NCI-H1048 (cell line): ENCODE measurements around the gene YIPF6.
"Not testable (repeated sequence)": the region's sequence is repeated elsewhere in the genome, so short reads cannot be mapped to it uniquely, and the experiment has no call there.

Experiments used
- DNase-seq: peaks from one replicate; lab custom pipeline; 2025; lab: John Stamatoyannopoulos, UW

Gene YIPF6

GRCh38 chrX:68506649-68507048, 7.8 kb downstream of the YIPF6 start:
- DNase-seq = no peak

DNA sequence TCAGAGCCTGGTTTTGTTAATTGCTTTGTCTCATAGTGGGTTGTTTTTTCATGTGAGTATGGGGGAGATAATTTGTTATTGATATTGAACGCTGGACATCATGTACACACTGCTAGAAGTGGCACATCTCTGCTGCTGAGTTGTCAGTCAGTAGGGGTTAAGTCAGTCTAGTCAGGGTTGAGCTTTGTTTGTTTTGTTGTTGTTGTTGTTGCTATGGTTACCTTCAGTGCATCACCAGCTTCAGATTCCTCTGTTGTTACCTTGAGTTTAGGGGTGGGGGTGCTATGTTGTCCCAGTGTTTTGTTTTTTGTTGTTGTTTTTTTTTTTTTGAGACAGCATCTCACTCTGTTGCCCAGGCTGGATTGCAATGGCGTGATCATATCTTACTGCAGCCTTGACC, 9.9 kb downstream of the YIPF6 start:
- DNase-seq = no peak

DNA sequence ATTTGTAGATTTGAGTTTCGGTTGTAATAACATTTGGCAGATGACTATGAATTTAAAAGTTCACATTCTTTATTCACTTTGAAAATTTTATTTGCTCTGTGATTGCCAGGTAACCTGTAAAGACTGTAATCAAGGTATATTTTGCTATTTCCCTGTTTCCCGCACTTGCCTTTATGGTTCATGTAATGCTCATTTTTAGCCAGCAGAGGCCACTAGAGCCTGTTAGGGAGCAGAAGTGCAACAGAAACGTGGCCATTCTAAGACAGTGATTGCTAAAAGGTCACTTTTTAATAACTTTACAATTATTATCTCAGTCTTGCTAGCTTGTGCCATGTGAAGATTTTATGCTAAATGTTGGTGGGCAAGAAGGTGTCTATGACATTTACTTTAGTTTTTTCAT, 12.4 kb downstream of the YIPF6 start:
- peak; percentile 2 for DNase-seq

GRCh38 chrX:68524680-68525079, 25.8 kb downstream of the YIPF6 start:
- DNase-seq = not testable (repeated sequence)

DNA sequence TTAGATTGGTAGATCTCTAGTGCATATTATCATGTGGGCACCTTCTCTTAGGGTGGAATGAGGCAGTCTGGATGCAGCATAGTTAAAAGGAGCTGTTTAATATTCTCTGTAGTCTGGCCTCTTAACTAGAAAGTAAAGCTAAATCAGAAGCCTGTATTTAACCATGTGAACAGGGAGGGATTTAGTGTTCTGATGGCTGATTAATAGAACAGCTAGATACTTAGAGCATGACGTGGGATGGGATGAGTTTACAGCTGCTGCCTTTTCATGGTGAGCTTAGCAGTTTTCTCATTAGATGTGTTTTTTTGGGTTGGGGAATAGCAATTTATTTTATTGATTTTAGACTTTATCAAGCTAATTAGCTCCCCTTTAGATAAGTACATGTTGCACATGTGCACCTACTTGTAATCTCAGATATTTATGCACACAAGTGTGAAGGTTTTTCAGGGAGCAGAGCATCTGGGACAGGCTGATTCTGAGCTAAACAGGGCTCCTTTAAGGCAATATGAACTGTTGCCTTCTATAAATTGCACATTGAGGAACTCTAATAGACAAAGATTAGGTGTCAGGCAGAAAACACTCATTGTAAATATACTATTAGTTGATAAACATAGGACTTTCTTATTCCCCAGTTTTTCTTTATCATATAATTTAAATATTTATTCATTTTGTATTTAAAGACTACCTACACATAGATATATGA, 34.1 kb downstream of the YIPF6 start:
- DNase-seq = no peak

GRCh38 chrX:68533656-68534055, 34.8 kb downstream of the YIPF6 start:
- DNase-seq = no peak

DNA sequence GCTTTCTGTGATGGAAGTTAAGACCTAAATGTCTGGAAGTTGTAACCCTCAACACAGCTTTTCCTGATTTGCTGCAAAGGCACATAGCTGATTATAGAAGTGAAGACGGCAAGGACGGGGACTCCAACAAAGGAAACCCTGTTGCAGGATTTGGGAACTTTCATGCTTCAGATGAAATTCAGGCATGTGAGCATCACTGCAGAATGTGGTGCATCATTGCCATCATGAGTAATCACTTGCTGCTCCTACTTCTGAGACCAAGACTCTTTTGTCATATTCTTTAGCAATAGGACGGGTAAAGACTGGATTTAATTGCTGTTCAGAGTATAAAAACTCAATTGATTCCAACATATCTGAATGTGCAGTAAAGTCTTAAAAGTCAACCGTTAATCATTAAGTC, 35.8 kb downstream of the YIPF6 start:
- DNase-seq = no peak

DNA sequence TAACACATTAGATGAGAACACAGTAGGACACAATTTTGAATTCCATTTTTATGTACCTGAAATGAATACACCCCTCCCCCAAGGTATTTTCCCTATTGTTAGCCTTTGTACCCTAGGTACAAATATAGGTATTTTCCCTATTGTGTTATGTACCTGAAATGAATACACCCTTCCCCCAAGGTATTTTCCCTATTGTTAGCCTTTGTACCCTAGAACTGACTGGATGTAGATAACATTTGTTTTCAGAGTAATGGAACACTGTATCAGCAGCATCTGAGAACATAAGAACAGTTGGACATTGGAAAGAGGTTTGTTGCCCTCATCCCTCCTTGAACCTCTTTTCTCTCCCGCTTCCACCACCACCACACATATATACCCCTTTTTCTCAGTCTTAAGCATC, 37.6 kb downstream of the YIPF6 start:
- DNase-seq = no peak

- no peak for DNase-seq
Observed at GRCh38 chrX:68536884-68537283, 38.0 kb downstream of the YIPF6 start.

- no peak for DNase-seq
Observed at GRCh38 chrX:68550193-68550592, 51.3 kb downstream of the YIPF6 start.

DNA sequence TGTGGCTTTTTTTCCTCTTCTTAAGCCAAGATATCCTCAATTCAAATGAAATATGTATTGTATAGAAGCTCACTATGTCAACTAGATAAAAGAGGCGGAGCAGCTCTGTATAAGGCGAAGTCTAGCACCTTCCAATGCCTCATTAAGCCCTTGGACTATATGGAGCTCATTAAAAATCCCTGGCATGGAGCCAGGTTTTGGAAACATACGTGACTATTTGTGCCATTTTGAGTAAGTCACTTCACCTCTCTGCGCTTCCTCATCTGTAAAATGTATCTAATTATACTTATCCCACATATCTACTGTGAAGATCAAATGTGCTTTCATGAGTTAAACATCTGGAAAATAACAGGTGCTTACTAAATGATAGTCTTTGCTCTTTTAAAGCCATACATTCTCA, 57.2 kb downstream of the YIPF6 start:
- no peak for DNase-seq

- not testable (repeated sequence) for DNase-seq
Observed at GRCh38 chrX:68557126-68557525, 58.3 kb downstream of the YIPF6 start.

- not testable (repeated sequence) for DNase-seq
Observed at GRCh38 chrX:68559905-68560304, 61.1 kb downstream of the YIPF6 start.

- no peak for DNase-seq
Observed at GRCh38 chrX:68568136-68568535, 69.3 kb downstream of the YIPF6 start.

DNA sequence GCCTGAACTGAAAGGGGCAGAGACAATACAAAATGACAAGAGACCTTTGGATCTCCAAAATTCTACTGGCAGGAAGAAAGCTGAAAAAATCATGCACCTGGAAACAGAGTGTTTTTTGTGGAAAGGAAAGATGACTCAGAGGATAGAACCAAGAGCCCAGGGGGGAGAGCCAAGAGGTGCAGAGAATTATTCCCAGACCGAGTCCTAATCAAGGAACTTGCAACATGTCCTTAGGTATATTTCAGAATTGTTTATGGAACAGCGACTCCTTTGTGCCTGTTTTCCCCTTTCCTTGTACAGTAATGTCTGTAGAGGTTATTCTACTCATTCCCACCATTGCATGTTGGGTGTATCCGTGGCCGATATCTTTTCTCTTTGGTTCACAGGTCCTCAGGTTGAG, 71.7 kb downstream of the YIPF6 start:
- DNase-seq = no peak

DNA sequence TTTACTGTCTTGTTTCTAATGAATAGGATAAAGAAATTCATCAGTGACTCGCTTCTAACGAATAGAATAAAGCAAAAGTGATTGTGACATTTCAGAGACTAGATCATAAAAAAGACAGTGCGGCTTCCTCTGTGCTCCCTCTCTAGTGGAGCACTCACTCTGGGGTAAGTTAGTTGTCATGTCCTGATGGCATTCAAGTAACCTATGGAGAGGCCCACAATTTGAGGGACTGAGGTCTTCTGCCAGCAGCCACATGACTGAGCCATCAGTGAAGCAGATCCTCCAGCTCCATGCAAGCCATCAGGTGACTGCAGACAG, 72.4 kb downstream of the YIPF6 start:
- DNase-seq = no peak

- no peak for DNase-seq
Observed at GRCh38 chrX:68571610-68572311, 72.9 kb downstream of the YIPF6 start.

- no peak for DNase-seq
Observed at GRCh38 chrX:68574240-68574639, 75.4 kb downstream of the YIPF6 start.

DNA sequence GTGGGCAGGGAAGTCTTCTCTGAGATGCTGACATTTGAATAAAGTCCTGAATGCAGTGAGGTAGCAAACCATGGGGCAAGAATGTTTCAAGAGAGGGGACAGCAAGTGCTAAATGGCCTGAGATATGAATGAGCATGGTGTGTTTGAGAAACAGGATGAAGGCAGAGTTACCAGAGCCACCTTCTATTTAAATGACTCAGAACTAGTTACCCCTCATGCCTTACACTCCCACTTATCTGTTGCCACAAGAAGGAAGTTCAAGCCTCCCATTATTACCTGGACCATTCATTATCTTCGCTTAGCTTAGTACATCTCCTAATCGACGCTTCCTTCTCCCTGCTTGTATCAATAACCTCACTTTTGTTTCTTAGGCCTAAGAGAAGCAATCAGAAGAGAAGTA, 81.0 kb downstream of the YIPF6 start:
- DNase-seq = no peak

- DNase-seq = no peak
Observed at GRCh38 chrX:68584221-68584620, 85.4 kb downstream of the YIPF6 start.
